CD4-positive, CD25-positive, alpha-beta regulatory T cell (primary cell): ENCODE measurements around the gene CALHM3. TPM values are rescaled to one million over a fixed set of nuclear protein-coding genes. Genes with fewer than 3 reads are reported as not detected.

Experiments used
- ATAC-seq, 2 donors: fragments of 150-1000 bp; cut with Tn5 transposase; one replicate each; pipeline ENCODE4 v1.10.0; 2021; ENCODE audit warnings: low read depth in 2 of 2, moderate number of reproducible peaks in 2 of 2, moderate library complexity in 1 of 2
- DNase-seq, 3 donors: peaks; one replicate each; pipeline versions ENCODE4 v3.0.0 to v3.0.0-alpha.2; 2012 to 2022; ENCODE audit warnings: mixed read lengths in 1 of 3
- H3K27ac ChIP-seq: one replicate; pipeline ENCODE4 v1.7.0; 2013; ENCODE audit warnings: mild to moderate bottlenecking, low read length; ENCODE audit not compliant: insufficient read depth, poor library complexity, severe bottlenecking
- H3K27me3 ChIP-seq: one replicate; pipeline ENCODE4 v1.7.0; 2013; ENCODE audit warnings: low read length; ENCODE audit not compliant: control insufficient read depth, insufficient read depth
- H3K36me3 ChIP-seq: one replicate; pipeline ENCODE4 v1.7.0; 2013; ENCODE audit warnings: mild to moderate bottlenecking, low read length, moderate library complexity; ENCODE audit not compliant: control insufficient read depth, insufficient read depth
- H3K4me1 ChIP-seq: 2 replicates; pipeline ENCODE4 v1.7.0; 2013; ENCODE audit warnings: mild to moderate bottlenecking, low read length; ENCODE audit not compliant: insufficient read depth, control insufficient read depth, poor library complexity, severe bottlenecking
- H3K4me3 ChIP-seq: one replicate; pipeline ENCODE4 v1.7.0; 2013; ENCODE audit warnings: low read depth, mild to moderate bottlenecking, low read length, moderate library complexity
- H3K9me3 ChIP-seq, 2 experiments: 1 replicate in 1 of 2; 2 replicates in 1 of 2; pipeline ENCODE4 v1.7.0; 2013; ENCODE audit warnings: low read length in 2 of 2, mild to moderate bottlenecking in 1 of 2, moderate library complexity in 1 of 2; ENCODE audit not compliant: control insufficient read depth in 2 of 2
- H3K27ac Mint-ChIP-seq, 3 donors: one replicate each; pipeline ENCODE4 v1.8.0; 2020 to 2022; ENCODE audit warnings: mild to moderate bottlenecking in 3 of 3, mixed read lengths in 3 of 3, moderate library complexity in 2 of 3
- H3K27me3 Mint-ChIP-seq: one replicate; pipeline ENCODE4 v1.8.0; 2022; ENCODE audit warnings: mild to moderate bottlenecking, mixed read lengths
- H3K36me3 Mint-ChIP-seq: one replicate; pipeline ENCODE4 v1.8.0; 2020; ENCODE audit warnings: mixed read lengths
- H3K4me1 Mint-ChIP-seq, 4 donors: one replicate each; pipeline ENCODE4 v1.8.0; 2020 to 2022; ENCODE audit warnings: mixed read lengths in 4 of 4, mild to moderate bottlenecking in 1 of 4
- H3K4me3 Mint-ChIP-seq, 4 donors: one replicate each; pipeline ENCODE4 v1.8.0; 2020 to 2022; ENCODE audit warnings: mild to moderate bottlenecking in 4 of 4, mixed read lengths in 4 of 4, moderate library complexity in 3 of 4
- H3K9me3 Mint-ChIP-seq, 7 donors: one replicate each; pipeline ENCODE4 v1.8.0; 2020 to 2022; ENCODE audit warnings: mixed read lengths in 7 of 7, mild to moderate bottlenecking in 3 of 7, moderate library complexity in 2 of 7
- polyA plus RNA-seq, 4 donors: library from polyadenylated mRNA; unstranded; fragments of 300-500 nt; fragmentation: Illumina TruSeq; gene quantifications; one replicate each; pipeline ENCODE4 v1.2.3, GENCODE V29; 2021
- total RNA-seq: library from RNA; stranded (reverse); gene quantifications from one replicate; pipeline ENCODE4 v1.2.3, GENCODE V29; 2022

The CALHM3 gene
- total and polyA plus RNA-seq, 5 donors from 2014 or later = not detected

GRCh38 chr10:103451091-103451813, 27.8 kb downstream of the CALHM3 start:
- DNase-seq (peak; percentile 15 to 78 (median 51)), ATAC-seq (peak; percentile 71 to 80)
- H3K27me3 Mint-ChIP-seq = no peaks in the 10 kb centered on the region
- peak overlapping the region; percentile 94 to 99 (median 96) for H3K4me3 Mint-ChIP-seq
- Histone ChIP-seq H3K27me3 (no peaks in the 10 kb centered on the region), H3K36me3 (peaks cover 32% of the 10 kb centered on the region), H3K4me3 (peak overlapping the region; percentile 91), H3K9me3 (no peaks in the 10 kb centered on the region), H3K27ac (peak overlapping the region; percentile 58), H3K4me1 (peaks cover 53% of the 10 kb centered on the region)
- H3K9me3 Mint-ChIP-seq = peaks cover 0 to 2% (median 0%) of the 10 kb centered on the region in 7 donors
- peaks cover 0 to 64% (median 41%) of the 10 kb centered on the region in 4 donors for H3K4me1 Mint-ChIP-seq
- H3K36me3 Mint-ChIP-seq = peaks cover 27% of the 10 kb centered on the region
- H3K27ac Mint-ChIP-seq = peak overlapping the region; percentile 91 to 96 (median 92)

GRCh38 chr10:103450201-103450695, 28.8 kb downstream of the CALHM3 start:
- Histone ChIP-seq H3K27ac (peak overlapping the region; percentile 58), H3K27me3 (no peaks in the 10 kb centered on the region), H3K9me3 (no peaks in the 10 kb centered on the region), H3K4me1 (peaks cover 53% of the 10 kb centered on the region), H3K36me3 (peaks cover 41% of the 10 kb centered on the region), H3K4me3 (peak overlapping the region; percentile 91)
- peaks cover 0 to 2% (median 0%) of the 10 kb centered on the region in 7 donors for H3K9me3 Mint-ChIP-seq
- H3K27me3 Mint-ChIP-seq = no peaks in the 10 kb centered on the region
- peaks cover 0 to 70% (median 43%) of the 10 kb centered on the region in 4 donors for H3K4me1 Mint-ChIP-seq
- peak overlapping the region; percentile 91 to 96 (median 92) for H3K27ac Mint-ChIP-seq
- ATAC-seq (no peak), DNase-seq (no peak)
- H3K4me3 Mint-ChIP-seq = peak overlapping the region; percentile 94 to 99 (median 96)
- peaks cover 30% of the 10 kb centered on the region for H3K36me3 Mint-ChIP-seq

GRCh38 chr10:103449208-103450144, 29.6 kb downstream of the CALHM3 start:
- Mint-ChIP-seq H3K36me3 (peaks cover 37% of the 10 kb centered on the region), H3K4me1 (peaks cover 0 to 74% (median 45%) of the 10 kb centered on the region in 4 donors), H3K27ac (peak overlapping the region; percentile 88 to 96 (median 91)), H3K27me3 (no peaks in the 10 kb centered on the region), H3K9me3 (peaks cover 0 to 2% (median 0%) of the 10 kb centered on the region in 7 donors), H3K4me3 (peak overlapping the region; percentile 92 to 97 (median 94))
- ATAC-seq = no peak
- H3K4me3 ChIP-seq = peak overlapping the region; percentile 91
- H3K27ac ChIP-seq = peak overlapping the region; percentile 45
- H3K36me3 ChIP-seq = peaks cover 49% of the 10 kb centered on the region
- no peaks in the 10 kb centered on the region for H3K9me3 ChIP-seq
- no peak for DNase-seq
- H3K4me1 ChIP-seq = peaks cover 53% of the 10 kb centered on the region
- H3K27me3 ChIP-seq = no peaks in the 10 kb centered on the region

GRCh38 chr10:103448746-103449145, 30.3 kb downstream of the CALHM3 start:
- Histone ChIP-seq H3K36me3 (peaks cover 56% of the 10 kb centered on the region), H3K9me3 (no peaks in the 10 kb centered on the region), H3K4me1 (peaks cover 49% of the 10 kb centered on the region), H3K27ac (peak overlapping the region; percentile 45), H3K4me3 (peak overlapping the region; percentile 57), H3K27me3 (no peaks in the 10 kb centered on the region)
- Mint-ChIP-seq H3K27me3 (no peaks in the 10 kb centered on the region), H3K36me3 (peaks cover 44% of the 10 kb centered on the region), H3K4me1 (peaks cover 0 to 71% (median 43%) of the 10 kb centered on the region in 4 donors), H3K9me3 (peaks cover 0 to 2% (median 0%) of the 10 kb centered on the region in 7 donors), H3K4me3 (peak overlapping the region in 3 of 4 donors; percentile 94 to 97 (median 95)), H3K27ac (peak overlapping the region; percentile 56 to 96 (median 91))
- no peak for DNase-seq
- ATAC-seq = no peak

GRCh38 chr10:103447187-103447586, 31.9 kb downstream of the CALHM3 start:
- Mint-ChIP-seq H3K27ac (peak overlapping the region in 2 of 3 donors; percentile 69 to 79), H3K36me3 (peaks cover 45% of the 10 kb centered on the region), H3K27me3 (no peaks in the 10 kb centered on the region), H3K4me3 (peak overlapping the region in 2 of 4 donors; percentile 41 to 72), H3K9me3 (peaks cover 0 to 2% (median 0%) of the 10 kb centered on the region in 7 donors), H3K4me1 (peaks cover 0 to 58% (median 37%) of the 10 kb centered on the region in 4 donors)
- no peaks in the 10 kb centered on the region for H3K9me3 ChIP-seq
- no peak overlapping the region for H3K27ac ChIP-seq
- H3K4me3 ChIP-seq = no peak overlapping the region
- H3K36me3 ChIP-seq = peaks cover 72% of the 10 kb centered on the region
- peaks cover 39% of the 10 kb centered on the region for H3K4me1 ChIP-seq
- DNase-seq (no peak), ATAC-seq (no peak)
- no peaks in the 10 kb centered on the region for H3K27me3 ChIP-seq

GRCh38 chr10:103445767-103446567, 33.1 kb downstream of the CALHM3 start:
- H3K27ac Mint-ChIP-seq = peak overlapping the region in 1 of 3 donors; percentile 18
- H3K36me3 Mint-ChIP-seq = peaks cover 45% of the 10 kb centered on the region
- Histone ChIP-seq H3K4me3 (no peak overlapping the region), H3K36me3 (peaks cover 78% of the 10 kb centered on the region), H3K9me3 (no peaks in the 10 kb centered on the region), H3K27ac (peak overlapping the region; percentile 23), H3K4me1 (peaks cover 33% of the 10 kb centered on the region), H3K27me3 (no peaks in the 10 kb centered on the region)
- H3K4me1 Mint-ChIP-seq = peaks cover 0 to 52% (median 35%) of the 10 kb centered on the region in 4 donors
- no peak for ATAC-seq
- peak overlapping the region in 1 of 4 donors; percentile 72 for H3K4me3 Mint-ChIP-seq
- no peak for DNase-seq
- H3K27me3 Mint-ChIP-seq = no peaks in the 10 kb centered on the region
- H3K9me3 Mint-ChIP-seq = peaks cover 0 to 2% (median 0%) of the 10 kb centered on the region in 7 donors
